HG03039 (cell line): Measurements from ENCODE around the gene NFATC2IP.

Experiments
- ATAC-seq: cut with Tn5 transposase; IDR thresholded peaks from one replicate; pipeline ENCODE4 v1.9.1; 2021; ENCODE audit warnings: mild to moderate bottlenecking, moderate library complexity; ENCODE audit not compliant: unreplicated experiment

Gene NFATC2IP

GRCh38 chr16:28950648-28951409 lies at the start of gene NFATC2IP:
Gene NFATC2IP, plus strand, starts transcription at chr16:28950937. Its CDS starts 75 bp downstream, at chr16:28951012.
- peak; percentile 89 for ATAC-seq

- ATAC-seq, result no peak
These were observed 48.9 kb upstream of the NFATC2IP start for GRCh38 chr16:28901862-28902261.

GRCh38 chr16:28902909-28903308 lies 47.8 kb upstream of the NFATC2IP start:
- no peak for ATAC-seq

- no peak for ATAC-seq
These were observed 47.2 kb upstream of the NFATC2IP start for GRCh38 chr16:28903344-28904042.

- no peak for ATAC-seq
These were observed 46.4 kb upstream of the NFATC2IP start for GRCh38 chr16:28904363-28904762.

GRCh38 chr16:28904828-28905227 lies 45.9 kb upstream of the NFATC2IP start:
- ATAC-seq, result no peak

- no peak for ATAC-seq
These were observed 45.4 kb upstream of the NFATC2IP start for GRCh38 chr16:28905229-28905754.

- no peak for ATAC-seq
These were observed 44.9 kb upstream of the NFATC2IP start for GRCh38 chr16:28905800-28906372.

- no peak for ATAC-seq
These were observed 40.4 kb upstream of the NFATC2IP start for GRCh38 chr16:28910086-28911031.

GRCh38 chr16:28912558-28912957 lies 38.2 kb upstream of the NFATC2IP start:
- ATAC-seq, result no peak

GRCh38 chr16:28913946-28914724 lies 36.6 kb upstream of the NFATC2IP start:
- no peak for ATAC-seq

GRCh38 chr16:28915181-28915580 lies 35.6 kb upstream of the NFATC2IP start:
- ATAC-seq, result no peak

- no peak for ATAC-seq
These were observed 33.6 kb upstream of the NFATC2IP start for GRCh38 chr16:28917095-28917494.

GRCh38 chr16:28918698-28919097 lies 32.0 kb upstream of the NFATC2IP start:
- ATAC-seq, result no peak

- ATAC-seq, result no peak
These were observed 27.5 kb upstream of the NFATC2IP start for GRCh38 chr16:28923231-28923587.

- peak; percentile 34 for ATAC-seq
These were observed 26.9 kb upstream of the NFATC2IP start for GRCh38 chr16:28923652-28924398.

- no peak for ATAC-seq
These were observed 26.4 kb upstream of the NFATC2IP start for GRCh38 chr16:28924399-28924761.

GRCh38 chr16:28924762-28925385 lies 25.9 kb upstream of the NFATC2IP start, which contains the start of gene RABEP2:
Gene RABEP2, minus strand, starts transcription at chr16:28925238. Its CDS starts 75 bp downstream, at chr16:28925163.
- peak; percentile 62 for ATAC-seq
